GM12873 (cell line): ENCODE measurements around the gene SHISA9.

Source experiments
- TF ChIP-seq, protein P1 (sequence below): IDR thresholded peaks from 2 replicates; pipeline ENCODE4 v1.5.1; 2012; ENCODE audit warnings: low read depth, mild to moderate bottlenecking, moderate library complexity, low read length, control low read depth; ENCODE audit not compliant: insufficient read depth; ENCODE audit errors: missing control alignments

SHISA9 gene

DNA sequence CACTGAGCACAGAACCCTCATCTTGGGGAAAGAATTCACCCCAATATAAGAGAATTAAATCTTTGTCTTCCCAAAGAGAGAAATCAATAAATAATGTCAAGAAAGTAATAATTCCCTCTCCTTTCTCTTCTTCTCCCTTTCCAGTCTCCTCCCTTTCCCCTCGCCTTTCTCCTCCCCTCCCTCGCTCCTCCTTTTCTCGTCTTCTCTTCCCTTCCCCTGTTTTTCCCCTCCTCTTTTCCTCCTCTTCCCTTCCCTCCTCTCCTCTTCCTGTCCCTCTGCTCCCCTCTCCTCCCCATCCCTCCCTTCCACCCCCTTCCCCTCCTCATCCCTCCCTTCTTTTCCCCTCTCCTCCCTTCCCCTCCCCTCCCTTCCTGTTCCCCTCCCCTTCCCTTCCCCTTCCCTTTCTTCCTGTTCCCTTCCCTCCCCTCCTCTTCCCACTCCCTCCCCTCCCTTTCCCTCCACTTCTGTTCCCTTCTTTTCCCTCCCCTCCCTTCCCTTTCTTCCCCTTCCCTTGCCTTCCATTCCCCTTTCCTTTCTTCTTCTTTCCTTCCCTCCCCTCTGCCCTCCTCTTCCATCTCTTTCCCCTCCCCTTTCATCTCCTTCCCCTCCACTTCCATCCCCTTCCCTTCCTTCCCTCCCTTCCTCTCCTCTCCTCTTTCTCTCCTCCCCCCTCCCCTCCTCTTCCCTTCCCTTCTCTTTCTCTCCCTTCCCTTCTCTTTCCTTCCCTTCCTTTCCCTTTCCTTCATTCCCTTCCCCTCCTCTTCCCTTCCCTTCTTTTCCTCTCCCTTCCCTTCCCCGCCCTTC is 363.6 kb downstream of the SHISA9 start:
- TF ChIP-seq, protein P1, sequence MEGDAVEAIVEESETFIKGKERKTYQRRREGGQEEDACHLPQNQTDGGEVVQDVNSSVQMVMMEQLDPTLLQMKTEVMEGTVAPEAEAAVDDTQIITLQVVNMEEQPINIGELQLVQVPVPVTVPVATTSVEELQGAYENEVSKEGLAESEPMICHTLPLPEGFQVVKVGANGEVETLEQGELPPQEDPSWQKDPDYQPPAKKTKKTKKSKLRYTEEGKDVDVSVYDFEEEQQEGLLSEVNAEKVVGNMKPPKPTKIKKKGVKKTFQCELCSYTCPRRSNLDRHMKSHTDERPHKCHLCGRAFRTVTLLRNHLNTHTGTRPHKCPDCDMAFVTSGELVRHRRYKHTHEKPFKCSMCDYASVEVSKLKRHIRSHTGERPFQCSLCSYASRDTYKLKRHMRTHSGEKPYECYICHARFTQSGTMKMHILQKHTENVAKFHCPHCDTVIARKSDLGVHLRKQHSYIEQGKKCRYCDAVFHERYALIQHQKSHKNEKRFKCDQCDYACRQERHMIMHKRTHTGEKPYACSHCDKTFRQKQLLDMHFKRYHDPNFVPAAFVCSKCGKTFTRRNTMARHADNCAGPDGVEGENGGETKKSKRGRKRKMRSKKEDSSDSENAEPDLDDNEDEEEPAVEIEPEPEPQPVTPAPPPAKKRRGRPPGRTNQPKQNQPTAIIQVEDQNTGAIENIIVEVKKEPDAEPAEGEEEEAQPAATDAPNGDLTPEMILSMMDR: no peak

DNA sequence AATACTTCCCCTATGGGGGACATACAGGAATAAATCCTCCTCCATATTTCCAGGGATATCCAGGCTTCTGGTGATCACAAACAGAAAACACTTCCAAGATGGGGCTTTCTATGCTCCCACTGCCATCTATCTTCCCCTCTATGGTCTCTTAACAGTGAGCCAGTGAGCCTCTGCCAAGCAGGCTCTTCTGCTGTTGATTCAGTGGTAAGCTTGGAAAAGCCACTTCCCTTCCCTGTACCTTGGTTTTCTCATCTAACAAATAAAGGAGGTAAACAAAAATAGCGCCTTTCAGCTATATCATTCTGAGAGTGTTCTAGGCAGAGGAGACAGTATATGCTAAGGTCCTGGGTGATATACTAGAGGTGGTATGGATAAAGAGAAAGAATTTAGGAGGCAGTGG is 368.0 kb downstream of the SHISA9 start:
- TF ChIP-seq, protein P1: no peak

DNA sequence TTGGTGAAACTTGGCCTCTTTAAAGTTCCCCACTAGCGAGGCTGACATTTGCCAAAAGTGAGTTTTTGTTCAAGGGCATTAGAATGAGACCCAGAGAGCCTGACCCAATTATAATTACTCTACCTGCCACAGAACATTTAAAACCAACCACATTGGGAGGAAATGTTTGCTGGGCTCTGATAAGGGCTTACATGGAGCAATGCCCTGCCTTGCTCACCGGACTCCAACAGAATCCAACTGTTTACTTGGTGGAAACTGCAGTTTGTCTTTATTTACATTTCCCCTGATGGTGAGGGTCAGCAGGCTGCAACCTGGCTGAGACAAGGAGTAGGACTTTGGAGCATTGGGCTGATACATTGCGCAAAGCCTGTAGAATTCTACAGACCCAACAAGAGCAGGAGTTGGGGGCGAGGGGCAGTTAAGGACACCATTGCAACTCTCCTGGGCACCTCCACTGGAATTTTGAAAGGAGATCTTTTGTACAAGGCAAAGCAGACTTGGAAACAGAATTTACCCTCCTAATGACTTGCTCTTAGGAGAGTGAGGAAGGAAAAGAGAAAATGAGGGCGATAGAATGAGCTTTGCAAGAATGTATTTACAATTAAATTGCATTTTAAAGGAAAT is 368.6 kb downstream of the SHISA9 start:
- TF ChIP-seq, protein P1: no peak

DNA sequence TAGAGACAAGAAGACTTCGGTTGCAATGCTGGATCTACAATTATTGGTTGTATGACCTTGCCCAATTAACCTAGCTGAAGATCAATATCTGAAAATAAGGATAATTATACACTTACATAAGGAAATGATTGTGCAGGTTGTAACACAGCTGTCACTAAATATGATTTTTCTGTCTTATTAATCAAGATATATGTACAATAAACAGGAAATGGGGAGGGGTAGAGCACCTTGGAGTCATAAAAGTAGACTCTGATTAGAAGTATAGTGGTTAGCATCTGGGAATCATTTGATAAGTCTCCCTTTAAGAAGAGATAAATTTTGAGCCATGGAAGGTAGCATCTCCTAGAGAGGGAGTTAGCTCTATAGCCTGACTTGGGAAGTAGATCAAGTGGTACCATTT is 369.2 kb downstream of the SHISA9 start:
- TF ChIP-seq, protein P1: no peak

DNA sequence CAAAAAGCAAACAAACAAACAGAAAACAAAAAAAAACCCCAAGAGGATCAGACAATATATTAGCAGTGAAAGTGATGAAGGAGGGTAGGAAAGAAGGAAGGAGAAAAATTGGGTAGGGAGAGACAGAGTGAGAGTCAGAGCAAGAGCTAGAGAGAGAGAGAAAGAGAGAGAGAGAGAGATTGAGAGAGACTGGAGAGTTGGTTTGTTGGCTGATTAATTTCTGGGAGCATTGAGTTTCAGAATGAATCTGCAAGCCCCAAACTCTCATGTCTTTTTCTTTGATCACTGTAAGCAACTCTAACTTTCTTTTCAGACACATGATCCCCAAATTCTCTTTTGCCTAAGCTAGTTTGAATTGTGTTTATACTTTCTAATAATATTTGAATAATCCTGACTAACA is 388.1 kb downstream of the SHISA9 start:
- TF ChIP-seq, protein P1: no peak
